Measurements from ENCODE around the gene AKT3.

- TF ChIP-seq EZH2phosphoT487 (IDR thresholded peaks at IDR 0.05; ENCODE audit: low read depth, severe bottlenecking, unreplicated experiment) (no peak), CTCF (IDR thresholded peaks at IDR 0.05; ENCODE audit: poor library complexity) (no peak)
Observed at GRCh38 chr1:243844186-243844585, 5.9 kb downstream of the AKT3 start.
